ENCODE measurements around the gene PDE6C. TPM values are rescaled to one million over a fixed set of nuclear protein-coding genes. Genes with fewer than 3 reads are reported as not detected.

PDE6C gene
- total RNA-seq, 1 donor from 2014 or later = not detected

DNA sequence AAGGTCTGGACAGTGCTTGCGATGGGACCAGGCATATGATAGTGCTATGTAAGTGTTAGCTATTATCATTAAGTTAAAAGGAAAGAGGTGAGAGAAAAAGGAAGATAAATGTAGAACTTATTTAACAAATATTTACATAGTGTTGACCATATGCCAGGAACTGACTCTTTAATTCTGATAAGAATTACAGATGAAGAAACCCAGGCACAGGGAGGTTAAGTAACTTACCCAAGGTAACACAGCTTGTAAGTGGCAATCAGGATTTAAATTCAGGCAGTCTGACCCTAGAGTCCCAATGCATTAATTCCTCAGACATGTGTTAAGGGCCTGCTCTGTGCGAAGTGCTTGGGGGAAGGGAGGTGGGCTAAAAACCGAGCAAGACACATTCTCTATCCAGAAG lies 34.8 kb upstream of the PDE6C start:
- no peaks in the 10 kb centered on the region for H3K9me3 Mint-ChIP-seq
- TF ChIP-seq, protein P1, sequence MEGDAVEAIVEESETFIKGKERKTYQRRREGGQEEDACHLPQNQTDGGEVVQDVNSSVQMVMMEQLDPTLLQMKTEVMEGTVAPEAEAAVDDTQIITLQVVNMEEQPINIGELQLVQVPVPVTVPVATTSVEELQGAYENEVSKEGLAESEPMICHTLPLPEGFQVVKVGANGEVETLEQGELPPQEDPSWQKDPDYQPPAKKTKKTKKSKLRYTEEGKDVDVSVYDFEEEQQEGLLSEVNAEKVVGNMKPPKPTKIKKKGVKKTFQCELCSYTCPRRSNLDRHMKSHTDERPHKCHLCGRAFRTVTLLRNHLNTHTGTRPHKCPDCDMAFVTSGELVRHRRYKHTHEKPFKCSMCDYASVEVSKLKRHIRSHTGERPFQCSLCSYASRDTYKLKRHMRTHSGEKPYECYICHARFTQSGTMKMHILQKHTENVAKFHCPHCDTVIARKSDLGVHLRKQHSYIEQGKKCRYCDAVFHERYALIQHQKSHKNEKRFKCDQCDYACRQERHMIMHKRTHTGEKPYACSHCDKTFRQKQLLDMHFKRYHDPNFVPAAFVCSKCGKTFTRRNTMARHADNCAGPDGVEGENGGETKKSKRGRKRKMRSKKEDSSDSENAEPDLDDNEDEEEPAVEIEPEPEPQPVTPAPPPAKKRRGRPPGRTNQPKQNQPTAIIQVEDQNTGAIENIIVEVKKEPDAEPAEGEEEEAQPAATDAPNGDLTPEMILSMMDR (conservative IDR thresholded peaks at IDR 0.05) = no peak
- H3K27ac Mint-ChIP-seq = no peak overlapping the region
- peaks cover 29% of the 10 kb centered on the region for H3K27me3 Mint-ChIP-seq
- H3K4me3 Mint-ChIP-seq = no peak overlapping the region
- peaks cover 19% of the 10 kb centered on the region for H3K4me1 Mint-ChIP-seq (ENCODE audit: unreplicated experiment)
- peaks cover 5% of the 10 kb centered on the region for H3K36me3 Mint-ChIP-seq
- no peak for DNase-seq (ENCODE audit: extremely low spot score, unreplicated experiment)

DNA sequence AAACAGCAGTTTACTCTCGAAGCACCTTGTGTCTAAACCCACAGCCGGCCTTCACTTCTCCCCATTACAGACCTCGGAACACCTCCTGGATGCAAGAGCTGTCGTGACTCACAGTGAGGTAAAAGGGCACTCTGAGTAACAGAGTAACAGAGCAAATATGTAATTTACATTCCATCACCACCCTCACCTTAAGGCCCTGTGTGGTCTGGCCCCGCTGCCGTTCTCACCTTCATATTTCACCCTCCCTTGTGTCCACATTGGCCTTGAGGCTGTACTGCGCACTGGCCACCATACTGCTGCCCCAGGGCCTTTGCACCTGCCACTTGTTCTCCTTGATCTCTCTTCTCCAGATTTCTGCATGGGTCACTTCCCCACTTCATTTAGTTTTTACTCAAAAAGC lies 33.2 kb upstream of the PDE6C start:
- Mint-ChIP-seq H3K36me3 (peaks cover 5% of the 10 kb centered on the region), H3K27me3 (peaks cover 21% of the 10 kb centered on the region), H3K4me1 (ENCODE audit: unreplicated experiment) (peaks cover 11% of the 10 kb centered on the region), H3K4me3 (no peak overlapping the region), H3K9me3 (no peaks in the 10 kb centered on the region), H3K27ac (no peak overlapping the region)
- no peak for DNase-seq (ENCODE audit: extremely low spot score, unreplicated experiment)
- TF ChIP-seq, protein P1 (conservative IDR thresholded peaks at IDR 0.05) = no peak

DNA sequence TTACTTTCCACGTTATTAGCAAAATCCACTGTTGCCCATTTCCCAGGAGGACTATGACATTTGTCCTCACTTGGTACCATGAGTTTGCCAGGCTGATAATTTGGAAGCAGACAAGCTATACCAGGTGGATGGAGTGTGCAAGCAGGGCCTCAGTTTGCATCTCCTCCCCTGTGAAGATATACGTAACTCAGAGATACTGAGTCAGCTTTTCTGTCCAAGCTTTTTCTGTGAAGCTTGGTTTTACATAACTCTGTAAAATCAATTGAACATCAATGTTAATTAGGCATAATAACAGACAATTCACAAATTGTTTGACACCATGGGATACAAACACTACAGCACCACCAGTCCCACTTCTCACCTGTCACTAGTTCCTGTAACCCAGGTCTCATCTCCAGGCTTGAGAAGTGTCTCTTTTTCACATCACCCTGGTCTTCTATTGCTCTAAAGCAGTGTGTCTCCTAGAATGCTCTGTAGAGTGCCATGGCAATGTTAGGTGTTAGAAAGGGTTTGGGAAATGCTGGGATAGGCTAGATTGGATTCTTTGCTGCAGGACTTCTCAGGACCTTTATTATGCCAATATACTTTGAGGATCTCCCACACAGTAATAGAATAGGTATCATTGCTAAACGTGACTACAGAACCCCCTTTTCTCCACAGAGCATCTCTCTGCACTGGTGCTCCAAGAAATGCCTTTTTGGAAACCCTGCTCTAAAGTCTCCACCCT lies 32.2 kb upstream of the PDE6C start:
- no peak for DNase-seq (ENCODE audit: extremely low spot score, unreplicated experiment)
- no peak overlapping the region for H3K27ac Mint-ChIP-seq
- peaks cover 5% of the 10 kb centered on the region for H3K36me3 Mint-ChIP-seq
- no peaks in the 10 kb centered on the region for H3K9me3 Mint-ChIP-seq
- peaks cover 11% of the 10 kb centered on the region for H3K4me1 Mint-ChIP-seq (ENCODE audit: unreplicated experiment)
- TF ChIP-seq, protein P1 (conservative IDR thresholded peaks at IDR 0.05) = no peak
- peaks cover 16% of the 10 kb centered on the region for H3K27me3 Mint-ChIP-seq
- H3K4me3 Mint-ChIP-seq = no peak overlapping the region

DNA sequence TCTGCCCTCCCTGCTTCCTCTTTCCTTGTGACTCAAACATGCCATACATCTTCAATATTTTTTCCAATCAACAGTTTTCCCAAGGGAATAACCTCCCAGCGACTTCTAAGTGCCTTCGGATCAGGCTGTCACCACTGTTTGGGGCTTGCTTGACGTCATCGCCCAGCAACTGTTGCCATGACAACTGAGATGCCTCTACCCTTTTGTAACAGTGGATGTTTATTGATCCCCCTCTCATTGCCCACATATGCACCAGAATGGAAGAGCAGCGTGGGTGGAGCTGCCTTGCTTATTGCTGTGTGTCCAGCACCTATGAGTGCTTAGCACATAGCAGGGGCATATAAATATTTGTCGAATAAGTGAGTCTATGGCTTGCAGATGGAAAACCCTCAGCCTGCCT lies 31.5 kb upstream of the PDE6C start:
- TF ChIP-seq, protein P1 (conservative IDR thresholded peaks at IDR 0.05) = no peak
- no peak overlapping the region for H3K27ac Mint-ChIP-seq

DNA sequence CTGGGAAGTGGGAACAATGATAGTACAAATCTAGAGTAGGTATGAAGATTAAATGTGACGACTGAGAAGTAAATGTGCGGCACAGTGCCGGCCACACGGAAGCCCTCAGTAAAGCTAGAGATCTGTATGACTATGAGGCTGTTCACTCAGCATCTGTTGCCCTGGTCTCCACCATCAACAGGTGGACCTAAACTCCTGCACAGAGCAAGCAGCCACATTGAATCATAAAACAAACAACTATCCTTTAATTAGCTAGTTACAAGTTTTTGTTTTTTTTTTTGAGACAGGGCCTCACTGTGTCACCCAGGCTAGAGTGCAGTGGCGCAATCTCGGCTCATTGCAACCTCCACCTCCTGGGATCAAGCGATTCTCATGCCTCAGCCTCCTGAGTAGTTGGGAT lies 27.9 kb upstream of the PDE6C start:
- H3K9me3 Mint-ChIP-seq = no peaks in the 10 kb centered on the region
- H3K27me3 Mint-ChIP-seq = peaks cover 25% of the 10 kb centered on the region
- DNase-seq (ENCODE audit: extremely low spot score, unreplicated experiment) = no peak
- H3K4me1 Mint-ChIP-seq (ENCODE audit: unreplicated experiment) = peaks cover 7% of the 10 kb centered on the region
- H3K27ac Mint-ChIP-seq = no peak overlapping the region
- peaks cover 5% of the 10 kb centered on the region for H3K36me3 Mint-ChIP-seq
- no peak overlapping the region for H3K4me3 Mint-ChIP-seq
- TF ChIP-seq, protein P1 (conservative IDR thresholded peaks at IDR 0.05) = no peak

More for the DNA sequence above, 31.5 kb upstream of the PDE6C start:
- Mint-ChIP-seq H3K36me3 (peaks cover 5% of the 10 kb centered on the region), H3K27me3 (peaks cover 16% of the 10 kb centered on the region), H3K4me3 (peak overlapping the region; percentile 44), H3K4me1 (ENCODE audit: unreplicated experiment) (peaks cover 11% of the 10 kb centered on the region), H3K9me3 (no peaks in the 10 kb centered on the region)
- DNase-seq (ENCODE audit: extremely low spot score, unreplicated experiment) = no peak
